ENCODE data around the gene C22orf23.

Gene C22orf23

DNA sequence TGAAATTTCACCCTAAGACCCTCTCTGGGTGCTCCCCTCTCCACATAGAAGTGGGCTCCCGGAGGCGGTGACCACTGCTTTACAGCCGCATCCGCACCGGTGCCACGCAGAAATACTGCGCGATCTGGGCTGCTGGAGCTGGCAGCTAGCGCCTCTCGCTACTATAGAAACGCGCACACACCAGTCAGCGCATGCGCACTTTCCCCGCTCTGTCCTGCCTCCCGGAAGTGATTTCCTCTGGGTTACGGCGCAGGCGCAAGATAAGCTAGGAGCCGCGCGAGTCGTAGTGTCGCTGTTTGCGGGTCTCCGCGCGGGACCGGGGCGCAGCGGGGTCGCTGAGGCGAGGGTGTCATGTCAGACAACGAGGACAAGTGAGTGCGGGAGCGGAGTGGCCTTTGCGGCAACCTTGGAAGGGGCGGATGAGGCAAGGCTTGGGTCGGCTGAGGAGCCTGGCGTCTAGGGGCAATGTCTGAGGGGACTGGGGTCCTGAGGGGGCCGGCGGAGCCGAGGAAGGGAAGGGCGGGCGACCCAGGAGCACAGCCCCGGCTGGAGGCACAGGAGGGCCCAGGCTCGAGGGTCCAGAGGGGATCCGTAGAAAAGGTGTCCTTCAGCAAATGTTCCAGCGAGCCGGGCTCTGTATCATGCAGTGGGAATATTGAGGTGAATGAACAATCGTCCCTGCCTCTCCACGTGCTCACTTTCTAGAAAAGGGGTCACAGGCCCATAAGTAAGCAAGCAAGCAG, at the start of gene C22orf23, which contains the start of gene POLR2F:
Gene C22orf23 (minus strand): TSS at position 165 of the 743 bp plus-strand sequence. CDS start 452 bp downstream, outside the sequence.
Gene POLR2F (plus strand): TSS at position 263 of the 743 bp plus-strand sequence. CDS start 89 bp downstream, at position 352.
- peak; percentile 98 for DNase-seq (ENCODE audit: low spot score)

DNA sequence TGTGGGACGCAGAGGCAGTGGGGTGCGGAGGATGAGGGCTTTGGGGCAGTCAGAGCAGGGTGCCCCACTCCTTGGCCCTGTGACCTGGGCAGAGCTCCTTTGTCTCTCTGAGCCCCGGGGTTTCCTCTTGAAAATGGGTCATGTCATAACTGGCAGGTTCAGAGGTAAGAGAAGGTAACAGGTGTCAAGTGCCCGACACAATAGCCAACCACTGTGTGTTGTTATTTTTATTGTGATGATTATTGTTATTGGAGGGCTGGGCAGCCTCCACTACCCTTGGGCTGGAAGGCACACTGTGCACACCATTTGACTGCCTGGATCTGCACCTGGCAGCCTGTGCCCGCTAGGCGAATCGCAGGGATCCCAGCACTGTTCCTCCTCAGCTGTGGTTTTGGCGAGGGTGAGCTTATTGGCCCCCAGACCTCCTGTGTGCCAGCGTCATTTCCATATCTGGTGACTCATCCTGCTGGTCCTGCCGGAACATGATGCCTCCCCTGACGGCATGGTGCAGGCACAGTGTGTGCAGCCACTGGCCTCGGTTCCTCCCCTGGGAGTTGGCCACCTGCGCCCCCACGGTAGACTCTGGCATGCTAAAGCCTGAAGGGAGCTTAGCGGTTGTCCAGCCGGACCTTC, 46.4 kb upstream of the C22orf23 start:
- DNase-seq (ENCODE audit: low spot score): peak; percentile 73

DNA sequence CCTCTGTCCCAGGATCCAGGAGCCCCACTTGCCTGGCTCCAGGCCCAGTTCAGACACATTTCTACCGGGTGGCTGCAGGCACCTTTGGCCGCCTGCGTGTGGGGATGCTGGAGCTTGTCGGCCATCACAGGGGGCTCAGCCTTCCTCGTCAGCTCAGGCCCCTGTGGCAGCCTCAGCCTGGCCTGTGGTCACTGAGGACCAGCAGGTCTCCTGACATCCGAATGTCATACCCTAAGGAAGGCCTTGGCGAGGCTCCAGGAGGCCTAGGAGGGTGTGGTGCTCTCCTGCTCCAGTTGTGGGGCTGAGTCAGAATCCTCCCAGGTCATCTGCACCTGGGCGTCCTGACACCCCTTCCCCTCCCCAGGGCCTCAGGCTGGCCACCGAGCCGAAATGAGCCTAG, 45.8 kb upstream of the C22orf23 start:
- DNase-seq (ENCODE audit: low spot score): no peak

DNA sequence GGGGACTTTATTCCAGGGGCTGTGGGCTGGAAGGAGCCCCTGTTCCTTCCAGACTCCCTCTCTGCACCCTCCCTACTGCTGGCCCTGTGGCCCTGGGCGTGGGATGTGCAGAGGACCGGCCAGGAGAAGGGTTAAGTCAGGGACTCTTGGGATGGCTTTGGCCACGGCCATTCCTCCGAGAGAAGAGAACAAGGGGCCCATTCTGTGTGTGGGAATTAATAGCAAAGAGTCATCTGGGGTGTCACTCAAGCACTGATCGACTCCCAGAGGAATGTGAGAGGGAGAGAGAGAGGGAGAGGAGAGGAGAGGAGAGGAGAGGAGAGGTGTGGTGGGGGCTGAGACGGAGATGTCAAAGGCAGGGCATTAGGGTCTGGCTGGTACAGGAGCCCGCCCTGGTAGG, 45.1 kb upstream of the C22orf23 start:
- no peak for DNase-seq (ENCODE audit: low spot score)

DNA sequence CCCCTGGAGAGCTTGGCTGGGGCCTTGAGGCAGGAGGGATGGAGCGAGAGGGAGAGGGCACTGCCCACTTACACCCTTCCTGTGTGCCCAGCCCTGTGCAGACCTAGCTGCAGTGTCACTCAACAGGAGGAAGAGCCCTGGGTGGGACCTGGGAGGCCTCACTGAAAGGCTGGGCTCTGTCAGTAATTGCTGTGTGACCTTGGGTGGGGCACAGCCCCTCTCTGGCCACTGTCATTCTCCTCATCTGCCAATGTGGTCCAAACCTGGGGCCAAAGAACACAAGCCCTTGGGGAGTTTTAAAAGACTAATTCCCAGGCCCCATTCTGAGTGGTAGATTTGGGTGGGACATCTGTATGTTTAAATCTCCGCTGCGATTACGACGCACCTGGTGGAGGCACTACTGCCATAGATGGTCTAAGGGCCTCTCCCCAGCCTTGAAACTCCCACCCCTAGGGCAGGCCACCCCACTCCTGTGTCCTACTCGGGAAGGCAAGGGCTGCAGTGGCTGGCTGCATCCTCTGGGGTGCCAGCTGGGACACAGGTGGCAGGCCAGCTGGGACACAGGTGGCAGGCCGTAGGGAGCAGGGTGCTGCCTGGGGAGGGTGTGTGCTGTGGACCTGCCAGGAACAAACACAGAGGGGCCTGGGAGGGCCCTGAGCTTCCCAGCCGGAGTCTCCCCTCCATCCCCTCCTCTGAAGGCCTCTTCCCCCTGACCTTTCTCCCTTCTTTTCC, 43.3 kb upstream of the C22orf23 start:
- DNase-seq (ENCODE audit: low spot score): no peak

DNA sequence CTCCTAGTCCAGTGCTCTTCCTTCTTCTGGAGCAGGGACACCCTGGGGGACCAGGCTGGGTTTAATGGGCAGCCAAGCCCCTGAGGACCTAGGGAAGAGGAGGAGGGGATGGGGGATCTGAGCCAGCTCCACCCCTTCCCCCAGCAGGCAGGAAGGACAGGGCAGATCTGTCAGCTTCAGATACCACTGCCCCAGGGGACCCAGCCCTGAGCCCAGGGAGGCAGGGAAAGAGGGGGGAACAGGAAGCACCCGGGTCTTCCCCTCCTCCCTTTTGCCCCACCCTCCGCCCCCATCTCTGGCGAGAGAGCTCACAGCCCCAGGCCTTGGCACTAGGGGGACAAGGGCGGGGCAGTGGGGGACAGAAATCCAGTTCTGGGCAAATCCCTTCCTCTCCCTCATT, 42.7 kb upstream of the C22orf23 start:
- no peak for DNase-seq (ENCODE audit: low spot score)

DNA sequence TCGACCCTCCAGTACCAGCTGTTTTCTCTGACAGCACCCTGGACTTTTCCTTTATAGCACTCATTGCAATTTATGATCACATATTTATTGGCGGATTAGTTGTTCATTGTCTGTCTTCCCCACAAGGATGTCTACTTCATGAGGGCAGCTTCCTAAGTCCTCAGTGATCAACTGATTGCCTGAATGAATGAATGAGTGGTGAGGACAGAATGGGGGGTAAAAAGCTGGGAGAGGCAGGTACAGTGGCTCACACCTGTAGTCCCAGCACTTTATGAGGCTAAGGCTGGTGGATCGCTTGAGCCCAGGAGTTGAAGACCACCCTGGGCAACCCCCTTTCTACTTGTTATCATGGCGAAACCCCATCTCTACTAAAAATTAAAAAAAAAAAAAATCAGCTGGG, 42.1 kb upstream of the C22orf23 start:
- DNase-seq (ENCODE audit: low spot score): no peak

DNA sequence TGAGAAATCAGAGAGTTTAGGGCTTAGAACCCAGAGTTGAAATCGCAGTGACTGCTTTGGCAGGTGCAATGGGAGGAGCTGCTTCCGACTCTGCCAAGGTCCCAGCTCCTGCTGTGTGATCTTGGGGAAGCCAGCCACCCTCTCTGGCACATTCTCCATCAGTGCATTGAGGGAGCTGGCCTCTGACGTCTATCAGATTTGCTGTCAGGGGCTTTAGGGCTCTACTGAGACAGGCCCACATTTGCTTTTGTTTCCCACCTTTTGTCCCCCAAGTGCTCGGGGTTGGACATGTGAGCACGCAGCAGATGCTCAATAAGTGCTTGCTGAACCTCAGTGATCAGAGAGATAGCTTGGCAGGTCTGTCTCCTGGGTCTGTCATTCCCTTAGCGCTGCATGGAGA, 41.6 kb upstream of the C22orf23 start:
- no peak for DNase-seq (ENCODE audit: low spot score)

DNA sequence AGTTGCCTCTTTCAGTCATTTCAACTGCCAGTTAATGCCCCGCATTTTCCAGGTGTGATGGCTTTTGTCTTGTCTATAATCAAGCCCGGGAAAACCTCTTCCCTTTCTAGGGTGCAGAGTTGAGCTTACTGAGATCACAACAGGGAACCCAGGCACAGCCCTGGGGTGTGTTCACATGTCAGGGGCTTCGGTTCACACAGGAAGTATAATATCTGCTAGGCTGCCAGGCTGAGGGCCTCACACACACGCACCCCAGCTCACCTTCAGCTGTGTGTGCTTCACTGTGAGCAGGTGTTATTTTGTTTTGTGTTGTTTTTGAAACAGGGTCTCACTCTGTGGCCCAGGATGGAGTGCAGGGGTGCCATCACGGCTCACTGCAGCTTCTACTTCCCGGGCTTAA, 40.6 kb upstream of the C22orf23 start:
- no peak for DNase-seq (ENCODE audit: low spot score)

DNA sequence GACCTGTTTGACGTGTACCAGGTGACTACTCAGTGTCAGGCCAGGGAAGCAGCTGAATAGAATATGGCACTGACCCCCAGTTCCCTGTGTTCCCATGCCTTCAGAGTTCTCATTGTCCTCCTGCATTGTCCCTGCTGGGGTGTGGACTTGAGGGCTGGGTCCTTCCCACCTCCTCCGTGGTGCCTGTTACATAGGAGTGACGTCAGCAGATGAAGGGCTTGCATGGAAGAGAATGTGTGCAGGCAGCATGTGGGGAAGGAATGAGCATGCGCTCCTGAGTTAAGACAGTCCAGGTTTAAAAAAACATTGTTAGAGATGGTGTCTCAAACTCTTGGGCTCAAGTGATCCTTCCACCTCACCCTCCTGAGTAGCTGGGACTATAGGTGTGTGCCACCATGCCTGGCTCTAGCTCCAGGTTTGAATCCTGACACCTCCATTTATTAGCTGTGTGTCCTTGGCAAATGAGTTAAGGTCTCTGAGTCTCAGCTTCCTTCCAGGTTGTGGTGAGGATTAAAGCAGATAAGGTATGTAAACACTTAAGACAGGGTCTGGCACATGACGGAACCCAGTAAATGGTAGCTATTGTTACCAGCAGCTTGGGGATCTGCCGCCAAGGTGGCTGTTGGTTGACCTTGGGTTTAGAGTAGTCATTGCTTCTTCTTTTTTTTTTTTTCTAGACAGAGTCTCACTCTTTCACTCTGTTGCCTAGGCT, 38.5 kb upstream of the C22orf23 start:
- DNase-seq (ENCODE audit: low spot score): no peak

DNA sequence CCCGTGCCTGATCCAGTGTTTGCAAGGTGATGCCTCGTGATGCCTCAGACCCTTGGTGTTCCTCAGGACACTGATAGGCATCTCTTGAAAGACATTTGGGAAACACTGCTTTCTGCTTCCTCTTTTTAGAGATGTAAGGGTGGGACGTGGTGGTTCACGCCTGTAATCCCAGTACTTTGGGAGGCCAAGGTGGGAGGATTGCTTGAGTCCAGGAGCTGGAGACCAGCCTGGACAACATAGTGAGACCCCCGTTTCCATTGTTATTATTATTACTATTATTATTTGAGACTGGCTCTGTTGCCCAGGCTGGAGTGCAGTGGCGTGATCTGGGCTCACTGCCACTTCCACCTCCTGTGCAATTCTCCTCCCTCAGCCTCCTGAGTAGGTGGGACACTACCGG, 37.5 kb upstream of the C22orf23 start:
- DNase-seq (ENCODE audit: low spot score): no peak

DNA sequence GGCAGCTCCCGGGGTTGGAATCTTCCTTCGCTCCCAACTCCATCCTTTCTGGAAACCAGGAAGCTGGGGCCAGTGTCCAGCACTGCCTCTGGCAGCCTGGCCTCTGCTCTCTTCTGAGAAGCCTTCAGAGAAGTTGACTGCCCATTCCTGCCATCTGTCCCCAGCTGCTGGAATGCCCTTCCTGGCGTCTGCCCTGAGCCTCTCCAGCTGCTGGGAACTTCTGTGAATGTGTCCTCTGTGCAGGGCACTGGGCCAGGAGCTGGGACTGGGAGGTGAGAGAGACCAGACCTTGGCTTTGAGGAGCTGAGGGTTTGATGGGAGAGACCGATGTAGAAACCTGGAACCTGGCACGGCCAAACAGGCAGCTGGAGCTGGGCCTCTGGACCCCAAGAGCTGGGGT, 36.9 kb upstream of the C22orf23 start:
- DNase-seq (ENCODE audit: low spot score): no peak

DNA sequence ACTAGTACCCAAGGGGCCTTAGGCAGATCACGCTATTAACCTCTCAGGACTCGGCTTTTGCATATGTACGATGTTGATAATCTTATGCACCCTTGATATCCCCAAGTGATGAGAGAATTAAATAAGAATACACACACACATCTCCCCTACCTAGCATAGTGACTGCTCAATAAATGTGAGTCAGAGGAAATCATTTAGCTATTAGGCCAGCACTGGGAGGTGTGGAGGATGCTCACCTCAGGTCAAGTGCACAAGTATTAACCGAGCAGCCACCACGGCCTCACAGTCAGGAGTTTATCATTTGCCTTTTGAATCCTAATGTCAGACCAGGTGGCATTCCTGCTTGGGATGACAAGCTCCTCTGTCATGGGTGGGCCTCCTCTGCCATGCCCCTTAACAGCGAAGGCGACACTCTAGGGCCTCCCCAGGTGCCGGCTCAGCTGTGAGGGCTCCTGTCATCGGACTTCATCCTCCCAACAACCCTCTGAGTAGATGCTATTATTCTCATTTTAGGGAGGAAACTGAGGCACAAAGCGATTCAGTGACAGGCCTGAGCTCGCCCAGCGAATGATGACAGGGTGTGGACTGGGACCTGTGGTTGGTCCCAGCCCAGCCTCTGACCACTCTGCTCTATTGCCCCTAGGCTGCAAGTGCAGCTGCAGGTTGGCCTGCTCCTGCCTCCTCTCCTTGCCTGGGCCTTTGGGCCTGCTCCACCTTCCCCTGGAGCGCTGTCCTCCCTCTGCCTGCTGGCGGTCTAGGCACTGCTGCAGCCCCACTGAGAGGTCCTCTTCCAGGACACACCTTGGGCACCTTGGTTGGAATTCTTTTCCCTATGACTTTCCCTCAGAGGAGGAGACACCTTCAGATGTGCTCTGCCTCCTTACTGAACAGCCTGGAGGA, 36.0 kb upstream of the C22orf23 start:
- no peak for DNase-seq (ENCODE audit: low spot score)

DNA sequence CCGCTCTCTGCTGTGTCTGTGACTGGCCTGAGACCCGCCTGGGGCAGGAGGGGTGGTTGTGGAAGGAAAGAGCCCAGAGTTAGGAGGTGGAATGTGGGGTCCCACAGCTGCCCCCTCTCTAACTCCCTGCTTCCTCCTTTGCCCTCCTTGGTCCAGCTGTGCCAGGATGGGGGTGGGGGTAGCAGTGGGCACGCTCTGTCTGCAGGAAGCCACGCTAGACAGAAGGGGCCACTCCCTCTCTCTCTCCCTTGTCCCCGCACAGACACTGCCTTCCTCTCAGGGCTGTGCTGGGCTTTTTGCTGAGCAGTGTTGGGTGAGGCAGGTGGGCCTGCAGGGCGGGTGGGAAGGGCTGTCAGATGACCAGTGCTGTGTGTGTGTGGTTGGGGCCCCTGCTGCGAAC, 33.0 kb upstream of the C22orf23 start:
- DNase-seq (ENCODE audit: low spot score): no peak

DNA sequence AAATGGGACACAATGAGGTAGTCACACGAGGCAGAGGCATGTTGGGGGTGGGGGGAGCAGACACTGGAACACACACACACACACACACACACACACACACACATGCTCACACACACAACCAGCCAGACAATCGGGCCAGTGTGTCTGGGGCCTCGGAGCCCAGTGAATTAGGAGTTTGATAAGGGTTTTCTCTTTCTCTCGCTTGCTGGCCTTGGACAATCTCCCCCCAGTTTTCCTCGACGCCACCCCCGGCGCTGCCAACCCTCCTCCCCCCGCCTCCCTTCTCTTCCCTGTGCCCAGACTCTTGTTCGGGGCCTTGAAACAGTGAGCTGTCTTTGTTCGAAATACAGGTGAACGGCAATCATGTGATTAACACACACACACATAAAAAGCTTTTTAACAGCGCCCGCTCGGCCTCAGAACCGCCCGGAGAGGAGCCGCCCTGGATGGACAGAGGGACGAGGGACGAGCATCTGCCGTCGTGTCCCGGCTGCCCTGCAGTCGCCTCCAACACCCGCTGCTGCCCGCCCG, 32.4 kb upstream of the C22orf23 start:
- DNase-seq (ENCODE audit: low spot score): no peak

DNA sequence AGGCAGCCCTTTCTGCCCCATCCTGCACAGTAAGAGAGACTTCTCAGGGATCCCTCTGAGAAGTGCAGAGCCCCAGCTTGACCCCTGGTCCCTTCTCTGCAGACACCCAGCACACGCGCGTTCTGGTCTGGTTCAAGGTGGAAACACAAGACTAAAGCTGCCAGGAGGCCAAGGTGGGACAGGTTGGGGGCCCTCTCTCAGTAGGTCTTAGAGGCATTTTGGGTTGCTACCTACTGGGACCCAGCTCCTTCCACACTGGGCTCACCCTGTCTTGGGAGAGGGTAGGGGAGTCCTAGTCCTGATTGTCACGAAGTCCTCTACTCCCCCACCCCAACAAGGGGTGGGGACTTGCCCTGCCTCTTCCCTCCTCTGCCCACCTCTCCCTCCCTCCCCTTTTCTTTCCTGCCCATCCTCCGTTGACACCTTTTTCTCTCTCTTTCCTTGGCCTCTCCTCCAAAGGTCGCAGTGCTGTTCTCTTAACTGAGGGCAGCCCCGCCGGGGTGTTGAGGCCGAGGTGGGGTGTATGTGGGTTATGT, 31.7 kb upstream of the C22orf23 start:
- no peak for DNase-seq (ENCODE audit: low spot score)

DNA sequence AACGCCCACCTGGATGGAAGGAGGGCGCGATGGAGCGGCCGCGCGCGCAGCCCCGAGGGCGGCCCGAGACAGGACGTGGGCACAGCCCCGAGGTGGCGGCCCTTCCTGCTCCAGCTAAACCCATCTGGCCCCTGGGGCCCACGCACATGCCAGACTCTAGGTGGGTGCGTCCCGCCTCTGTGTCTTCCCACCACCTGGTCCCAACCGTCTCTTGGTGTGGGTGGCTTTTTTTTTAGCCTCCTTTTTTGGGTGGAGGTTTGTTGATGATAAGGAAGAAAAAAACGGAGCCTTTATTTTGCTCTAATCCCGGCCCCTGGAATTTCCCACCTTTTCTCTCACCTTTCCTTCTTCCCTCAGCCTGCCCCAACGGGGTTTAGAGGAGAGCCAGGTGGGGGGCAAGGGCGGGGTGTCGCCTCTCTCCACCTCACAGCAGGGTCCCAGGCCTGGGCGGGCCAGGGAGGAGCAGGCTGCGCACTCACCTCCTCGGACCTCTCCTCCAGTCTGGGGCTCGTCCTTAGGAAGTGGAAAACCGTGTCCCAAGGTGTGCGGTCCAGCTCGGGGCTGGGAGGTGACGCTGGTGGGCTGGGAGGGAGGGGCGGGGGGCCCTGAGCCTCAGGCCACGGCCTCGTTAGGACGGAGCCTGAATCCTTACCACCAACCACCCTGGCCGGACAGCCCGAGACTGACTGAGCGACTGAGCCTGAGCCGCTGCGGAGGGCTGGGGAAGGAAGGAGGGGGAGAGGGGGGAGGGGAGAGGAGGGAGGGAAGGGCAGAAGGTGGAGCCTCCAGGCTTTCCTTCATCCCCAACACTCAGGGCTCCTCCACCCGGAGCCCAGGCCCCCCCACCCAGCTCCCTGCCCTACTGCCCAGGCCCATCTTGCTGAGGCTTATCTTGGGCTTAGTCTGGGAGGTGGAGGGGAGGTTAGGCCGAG, 30.7 kb upstream of the C22orf23 start, which contains the start of gene SOX10:
Gene SOX10 (minus strand): TSS at position 696 of the 932 bp plus-strand sequence. CDS start 771 bp downstream, outside the sequence.
- DNase-seq (ENCODE audit: low spot score): peak; percentile 82

DNA sequence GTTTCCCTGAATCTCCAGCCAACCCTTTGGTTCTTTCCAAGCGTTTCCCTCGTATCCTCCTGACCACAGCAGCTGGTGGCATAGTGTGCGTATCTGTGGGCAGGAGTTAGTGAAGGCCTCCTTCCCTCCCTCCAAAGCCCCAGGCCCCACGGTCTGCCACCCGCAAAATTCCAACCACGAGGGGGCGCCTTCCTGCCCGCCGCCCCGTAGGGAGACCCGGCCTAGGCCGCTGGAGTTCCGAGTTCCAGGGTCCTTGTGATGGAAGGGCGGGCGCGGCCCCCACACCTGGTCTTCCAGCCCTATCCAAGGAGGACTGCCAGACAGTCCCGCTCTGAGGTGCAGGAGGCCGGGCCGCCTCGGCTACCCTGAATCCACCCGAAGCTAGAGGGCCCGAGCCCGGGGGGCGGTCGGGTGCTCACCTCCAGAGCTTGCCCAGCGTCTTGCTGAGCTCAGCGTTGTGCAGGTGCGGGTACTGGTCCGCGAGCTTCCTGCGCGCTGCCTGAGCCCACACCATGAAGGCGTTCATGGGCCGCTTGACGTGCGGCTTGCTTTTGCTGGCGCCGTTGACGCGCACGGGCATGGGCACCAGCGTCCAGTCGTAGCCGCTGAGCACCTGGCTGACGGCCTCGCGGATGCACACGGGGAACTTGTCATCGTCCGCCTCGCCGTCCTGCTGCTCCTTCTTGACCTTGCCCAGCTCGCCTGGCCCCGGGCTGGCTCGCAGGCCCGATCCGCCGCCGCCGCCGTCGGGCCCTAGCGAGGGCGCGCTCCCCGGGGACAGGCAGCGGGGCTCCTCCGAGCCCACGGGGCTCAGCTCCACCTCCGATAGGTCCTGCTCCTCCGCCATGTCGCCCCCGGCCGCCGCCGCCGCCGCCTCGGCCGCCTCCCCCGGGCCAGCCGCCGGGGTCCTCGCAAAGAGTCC, 29.8 kb upstream of the C22orf23 start:
- DNase-seq (ENCODE audit: low spot score): peak; percentile 95
